Fibroblast of lung (primary cell): ENCODE measurements around the gene GLRX3.

Experiments used
- CTCF ChIP-seq, 2 donors: IDR thresholded peaks in 1 of 2; conservative IDR thresholded peaks in 1 of 2; 1 replicate in 1 of 2; 2 replicates in 1 of 2; pipeline ENCODE4 v1.5.1; 2011 to 2012; ENCODE audit warnings: low read length in 2 of 2, control low read depth in 1 of 2, inconsistent platforms in 1 of 2, low read depth in 1 of 2, mild to moderate bottlenecking in 1 of 2
- EZH2 ChIP-seq: IDR thresholded peaks from 2 replicates; pipeline ENCODE4 v1.5.1; 2012; ENCODE audit warnings: low read length, control low read depth, mild to moderate bottlenecking; ENCODE audit errors: missing control alignments

- peak; percentile 61 to 68 for TF ChIP-seq CTCF (conservative IDR thresholded peaks at IDR 0.05 in 1 of 2, IDR thresholded peaks at IDR 0.05 in 1 of 2; ENCODE audit: low read depth in 1 of 2, low read length in 2 of 2)
- no peak for TF ChIP-seq EZH2
These were observed 43.4 kb downstream of the GLRX3 start for GRCh38 chr10:130179640-130180039.
